Kidney (tissue), 11 donors: ENCODE measurements around the gene C4A. TPM values are rescaled to one million over a fixed set of nuclear protein-coding genes. Genes with fewer than 3 reads are reported as not detected.
"Not testable (repeated sequence)": the region's sequence is repeated elsewhere in the genome, so short reads cannot be mapped to it uniquely, and the experiment has no call there.

Source experiments
- DNase-seq, 5 donors: peaks; one replicate each; pipeline ENCODE4 v3.0.0-alpha.2; 2013 to 2020
- FAIRE-seq: peaks from 2 replicates; lab custom pipeline; 2012; peaks lifted over from hg19 to GRCh38; lab: Jason Lieb, UNC
- H3K27ac ChIP-seq, 2 donors: one replicate each; pipeline ENCODE4 v1.7.0; 2013; ENCODE audit warnings: low read depth in 2 of 2, low read length in 2 of 2, inconsistent platforms in 1 of 2
- H3K27me3 ChIP-seq: one replicate; pipeline ENCODE4 v1.7.1; 2013; ENCODE audit warnings: low read length, inconsistent platforms; ENCODE audit not compliant: control insufficient read depth, insufficient read depth
- H3K36me3 ChIP-seq, 3 donors: one replicate each; pipeline versions ENCODE4 v1.7.0 to v1.7.1; 2013; ENCODE audit warnings: low read length in 3 of 3, control low read depth in 1 of 3, inconsistent platforms in 1 of 3; ENCODE audit not compliant: insufficient read depth in 3 of 3, control insufficient read depth in 2 of 3
- H3K4me1 ChIP-seq, 3 donors: one replicate each; pipeline versions ENCODE4 v1.7.0 to v1.7.1; 2013; ENCODE audit warnings: low read length in 3 of 3, inconsistent platforms in 1 of 3, low read depth in 1 of 3; ENCODE audit not compliant: control insufficient read depth in 2 of 3, insufficient read depth in 2 of 3
- H3K4me3 ChIP-seq, 3 donors: one replicate each; pipeline versions ENCODE4 v1.7.0 to v1.8.1; 2013; ENCODE audit warnings: low read length in 3 of 3, control low read depth in 1 of 3, inconsistent platforms in 1 of 3
- H3K9ac ChIP-seq, 3 donors: one replicate each; pipeline versions ENCODE4 v1.7.0 to v1.7.1; 2013; ENCODE audit warnings: low read length in 3 of 3, control low read depth in 1 of 3, inconsistent platforms in 1 of 3
- H3K9me3 ChIP-seq, 3 donors: one replicate each; pipeline versions ENCODE4 v1.7.0 to v1.7.1; 2013; ENCODE audit warnings: low read length in 3 of 3, control low read depth in 1 of 3, inconsistent platforms in 1 of 3; ENCODE audit not compliant: control insufficient read depth in 2 of 3, insufficient read depth in 1 of 3
- intact Hi-C: fragments of 100-400 bp; cut with DNase I; formaldehyde crosslinking; loops from one replicate; pipeline ENCODE4 v1.11.1; 2022
- polyA plus RNA-seq: library from polyadenylated mRNA; stranded (reverse); fragments of 350-450 nt; fragmentation: Illumina TruSeq; extraction: RNeasy Lipid Tissue Mini Kit (QIAGEN cat#74804); gene quantifications from one replicate; pipeline ENCODE4 v1.2.3, GENCODE V29; 2014; ENCODE audit warnings: low read depth, low replicate concordance; ENCODE audit not compliant: insufficient read depth
- total RNA-seq: library from RNA; stranded (reverse); fragmentation: NEBNext Ultra II Directional; extraction: Animal tissue kit (Norgen Biotek cat#: 25700); gene quantifications from one replicate; pipeline ENCODE4 v1.2.1, GENCODE V29; 2021
- donor health status: control.
- donor health status: control.
- donor health status: DM: yes; HTN: yes; CAD: no.
- donor health status: Normal renal cell carcinoma (clear cell type).

Gene C4A
- total and polyA plus RNA-seq, 2 donors from 2014 or later: 250 to 521 TPM

- H3K9me3 ChIP-seq, H3K4me3 ChIP-seq, H3K36me3 ChIP-seq, H3K27me3 ChIP-seq, H3K9ac ChIP-seq, intact Hi-C loops, H3K27ac ChIP-seq, H3K4me1 ChIP-seq, FAIRE-seq, DNase-seq: not testable (repeated sequence)
Observed at GRCh38 chr6:32029553-32029952, 47.7 kb downstream of the C4A start.

- intact Hi-C loops, H3K27me3 ChIP-seq, H3K9ac ChIP-seq, H3K4me1 ChIP-seq, H3K9me3 ChIP-seq, H3K36me3 ChIP-seq, DNase-seq, FAIRE-seq, H3K27ac ChIP-seq, H3K4me3 ChIP-seq: not testable (repeated sequence)
Observed at GRCh38 chr6:32035283-32036013, 53.6 kb downstream of the C4A start.

GRCh38 chr6:32037136-32037535 is 55.3 kb downstream of the C4A start:
- H3K4me3 ChIP-seq, H3K27ac ChIP-seq, H3K27me3 ChIP-seq, H3K36me3 ChIP-seq, intact Hi-C loops, DNase-seq, H3K4me1 ChIP-seq, H3K9me3 ChIP-seq, H3K9ac ChIP-seq, FAIRE-seq: not testable (repeated sequence)

GRCh38 chr6:32037598-32038524 is 56.0 kb downstream of the C4A start, which contains the start of gene CYP21A2:
TSS of gene CYP21A2 (plus strand) at chr6:32038415. CDS start at chr6:32038423, 8 bp downstream.
- H3K4me1 ChIP-seq, FAIRE-seq, H3K9ac ChIP-seq, H3K9me3 ChIP-seq, intact Hi-C loops, H3K27ac ChIP-seq, H3K27me3 ChIP-seq, H3K36me3 ChIP-seq, H3K4me3 ChIP-seq: not testable (repeated sequence)
- peak in 1 of 5 donors; percentile 32 for DNase-seq

GRCh38 chr6:32038878-32039277 is 57.0 kb downstream of the C4A start:
- H3K36me3 ChIP-seq, H3K4me3 ChIP-seq, H3K27me3 ChIP-seq, H3K4me1 ChIP-seq, intact Hi-C loops, H3K9ac ChIP-seq, H3K27ac ChIP-seq, H3K9me3 ChIP-seq, FAIRE-seq: not testable (repeated sequence)
- peak in 1 of 5 donors; percentile 18 for DNase-seq

- intact Hi-C loops, H3K4me3 ChIP-seq, FAIRE-seq, H3K9me3 ChIP-seq, H3K27me3 ChIP-seq, H3K4me1 ChIP-seq, H3K9ac ChIP-seq, H3K36me3 ChIP-seq, H3K27ac ChIP-seq: not testable (repeated sequence)
- peak in 1 of 5 donors; percentile 57 for DNase-seq
Observed at GRCh38 chr6:32039321-32040274, 57.7 kb downstream of the C4A start.

- H3K9ac ChIP-seq, H3K4me3 ChIP-seq, H3K9me3 ChIP-seq, H3K36me3 ChIP-seq, H3K4me1 ChIP-seq, intact Hi-C loops, H3K27me3 ChIP-seq, H3K27ac ChIP-seq, FAIRE-seq: not testable (repeated sequence)
- peak in 1 of 5 donors; percentile 41 for DNase-seq
Observed at GRCh38 chr6:32040299-32041049, 58.6 kb downstream of the C4A start.
